ENCODE measurements around the gene GDPD5. TPM values are rescaled to one million over a fixed set of nuclear protein-coding genes. Genes with fewer than 3 reads are reported as not detected.

The GDPD5 gene
- total RNA-seq, 2 experiments from 2014 or later: 13.5 to 57.3 TPM

DNA sequence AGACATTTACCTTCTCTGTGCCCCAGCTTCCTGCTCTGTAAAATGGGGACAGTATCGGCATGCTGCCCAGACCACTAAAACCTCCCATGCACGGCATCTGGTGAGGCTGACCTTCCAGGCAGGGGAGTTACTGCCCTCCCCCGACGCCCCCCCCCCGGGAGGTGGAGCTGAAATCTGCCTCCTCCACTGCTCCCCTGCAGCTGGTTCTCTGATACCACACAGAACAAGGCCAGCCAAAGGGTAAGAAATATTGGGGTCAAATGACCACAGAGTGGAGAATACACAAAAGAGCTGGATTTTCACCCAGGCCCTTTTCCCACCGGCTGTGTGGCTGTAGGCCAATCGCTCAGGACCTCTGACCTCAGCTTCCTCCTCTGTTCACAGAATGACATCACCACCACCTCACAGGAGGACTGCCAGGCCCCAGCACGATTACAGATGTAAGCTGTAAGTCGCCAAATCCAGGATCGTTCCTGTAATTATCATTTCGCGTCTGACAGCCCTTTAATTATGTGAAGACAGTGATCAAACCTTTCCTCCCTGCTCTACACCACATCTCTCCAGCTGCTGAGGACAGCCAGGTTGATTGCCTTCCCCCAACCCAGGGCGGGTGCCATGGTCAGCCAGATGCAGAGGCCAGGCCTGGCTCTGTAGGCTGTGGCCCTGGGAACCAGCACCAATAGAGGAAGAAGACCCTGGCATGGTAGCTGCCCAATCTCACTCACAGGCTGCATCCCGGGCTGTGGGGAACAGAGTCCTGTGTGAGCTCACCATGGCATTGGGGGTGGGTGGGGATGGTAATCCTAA lies 57.0 kb downstream of the GDPD5 start:
- Histone ChIP-seq H3K9me2 (ENCODE audit: insufficient read depth, low read length) (no peaks in the 10 kb centered on the region), H3K4me1 (ENCODE audit: insufficient read depth, low read length, poor library complexity, severe bottlenecking) (no peaks in the 10 kb centered on the region), H3K79me2 (ENCODE audit: insufficient read depth, low read depth, low read length) (no peaks in the 10 kb centered on the region), H3K27ac (ENCODE audit: low read depth, low read length, poor library complexity, severe bottlenecking) (no peak overlapping the region), H3K4me2 (ENCODE audit: low read length) (no peak overlapping the region), H3K36me3 (ENCODE audit: insufficient read depth, low read length) (no peaks in the 10 kb centered on the region), H3K9me3 (ENCODE audit: low read length) (no peaks in the 10 kb centered on the region), H3K4me3 (ENCODE audit: low read depth, low read length, poor library complexity, severe bottlenecking) (no peak overlapping the region), H4K20me1 (ENCODE audit: insufficient read depth, low read length) (no peaks in the 10 kb centered on the region; the same call in 1 of the 2 replicates), H2AFZ (ENCODE audit: low read length) (no peak overlapping the region)
- TF ChIP-seq EZH2phosphoT487 (IDR thresholded peaks at IDR 0.05; ENCODE audit: borderline replicate concordance, low read depth, low read length): no peak
- TF ChIP-seq, protein P1, sequence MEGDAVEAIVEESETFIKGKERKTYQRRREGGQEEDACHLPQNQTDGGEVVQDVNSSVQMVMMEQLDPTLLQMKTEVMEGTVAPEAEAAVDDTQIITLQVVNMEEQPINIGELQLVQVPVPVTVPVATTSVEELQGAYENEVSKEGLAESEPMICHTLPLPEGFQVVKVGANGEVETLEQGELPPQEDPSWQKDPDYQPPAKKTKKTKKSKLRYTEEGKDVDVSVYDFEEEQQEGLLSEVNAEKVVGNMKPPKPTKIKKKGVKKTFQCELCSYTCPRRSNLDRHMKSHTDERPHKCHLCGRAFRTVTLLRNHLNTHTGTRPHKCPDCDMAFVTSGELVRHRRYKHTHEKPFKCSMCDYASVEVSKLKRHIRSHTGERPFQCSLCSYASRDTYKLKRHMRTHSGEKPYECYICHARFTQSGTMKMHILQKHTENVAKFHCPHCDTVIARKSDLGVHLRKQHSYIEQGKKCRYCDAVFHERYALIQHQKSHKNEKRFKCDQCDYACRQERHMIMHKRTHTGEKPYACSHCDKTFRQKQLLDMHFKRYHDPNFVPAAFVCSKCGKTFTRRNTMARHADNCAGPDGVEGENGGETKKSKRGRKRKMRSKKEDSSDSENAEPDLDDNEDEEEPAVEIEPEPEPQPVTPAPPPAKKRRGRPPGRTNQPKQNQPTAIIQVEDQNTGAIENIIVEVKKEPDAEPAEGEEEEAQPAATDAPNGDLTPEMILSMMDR (conservative IDR thresholded peaks at IDR 0.05; ENCODE audit: low read length): no peak
- POLR2A ChIA-PET: no interaction called here
- no peak for DNase-seq (ENCODE audit: low spot score)
- no TSS peak for BruUV-seq (replicated peaks)
- CTCF ChIA-PET (ENCODE audit: unreplicated experiment): interaction anchor here (0.5 kb wide), 1 partner anchor 85 kb away, joined by 5 read pairs; no protein-coding TSS in a partner anchor
- intact Hi-C loops (cut with micrococcal nuclease; ENCODE audit: unreplicated experiment): no loop called here

- Histone ChIP-seq H3K4me1 (ENCODE audit: insufficient read depth, low read length, poor library complexity, severe bottlenecking) (no peaks in the 10 kb centered on the region), H3K9me3 (ENCODE audit: low read length) (no peaks in the 10 kb centered on the region), H3K36me3 (ENCODE audit: insufficient read depth, low read length) (no peaks in the 10 kb centered on the region), H4K20me1 (ENCODE audit: insufficient read depth, low read length) (no peaks in the 10 kb centered on the region; the same call in 1 of the 2 replicates), H2AFZ (ENCODE audit: low read length) (no peak overlapping the region), H3K79me2 (ENCODE audit: insufficient read depth, low read depth, low read length) (no peaks in the 10 kb centered on the region), H3K9me2 (ENCODE audit: insufficient read depth, low read length) (no peaks in the 10 kb centered on the region), H3K4me2 (ENCODE audit: low read length) (no peak overlapping the region), H3K27ac (ENCODE audit: low read depth, low read length, poor library complexity, severe bottlenecking) (no peak overlapping the region), H3K4me3 (ENCODE audit: low read depth, low read length, poor library complexity, severe bottlenecking) (no peak overlapping the region)
- CTCF ChIA-PET (ENCODE audit: unreplicated experiment): no interaction called here
- BruUV-seq (replicated peaks): no TSS peak
- intact Hi-C loops (cut with micrococcal nuclease; ENCODE audit: unreplicated experiment): no loop called here
- no peak for DNase-seq (ENCODE audit: low spot score)
- POLR2A ChIA-PET: no interaction called here
- no peak for TF ChIP-seq EZH2phosphoT487 (IDR thresholded peaks at IDR 0.05; ENCODE audit: borderline replicate concordance, low read depth, low read length)
Observed at GRCh38 chr11:75467881-75468280, 57.9 kb downstream of the GDPD5 start.

DNA sequence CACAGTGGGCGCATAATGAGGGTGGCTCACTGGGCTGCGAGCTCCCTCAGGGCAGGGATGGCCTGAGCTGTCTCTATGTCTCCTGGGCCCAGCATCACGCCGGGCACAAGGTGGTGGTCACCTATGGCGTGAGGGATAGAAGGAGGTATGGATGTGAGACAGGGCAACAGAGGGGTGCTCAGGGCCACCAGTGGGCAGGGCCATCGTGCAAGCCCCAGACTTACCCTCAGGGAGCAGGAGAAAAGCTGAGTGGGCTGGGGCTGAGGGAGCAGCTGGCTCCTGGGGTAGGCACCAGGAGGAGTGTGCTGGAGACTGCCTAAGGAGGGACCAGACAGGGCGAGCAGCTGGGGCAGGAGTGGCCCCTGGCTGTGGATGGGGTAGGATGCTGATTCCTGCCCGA lies 58.4 kb downstream of the GDPD5 start:
- no peak overlapping the region for H3K4me3 ChIP-seq (ENCODE audit: low read depth, low read length, poor library complexity, severe bottlenecking)
- H3K9me2 ChIP-seq (ENCODE audit: insufficient read depth, low read length): no peaks in the 10 kb centered on the region
- no peak overlapping the region for H3K27ac ChIP-seq (ENCODE audit: low read depth, low read length, poor library complexity, severe bottlenecking)
- TF ChIP-seq, protein P1 (conservative IDR thresholded peaks at IDR 0.05; ENCODE audit: low read length): no peak
- TF ChIP-seq EZH2phosphoT487 (IDR thresholded peaks at IDR 0.05; ENCODE audit: borderline replicate concordance, low read depth, low read length): no peak
- BruUV-seq (replicated peaks): no TSS peak
- intact Hi-C loops (cut with micrococcal nuclease; ENCODE audit: unreplicated experiment): no loop called here
- ChIA-PET CTCF (ENCODE audit: unreplicated experiment) (no interaction called here), POLR2A (interaction anchor here (1.3 kb wide), 1 partner anchor 51 kb away, joined by 3 read pairs; no protein-coding TSS in a partner anchor)
- DNase-seq (ENCODE audit: low spot score): no peak
- H2AFZ ChIP-seq (ENCODE audit: low read length): no peak overlapping the region
- H3K9me3 ChIP-seq (ENCODE audit: low read length): no peaks in the 10 kb centered on the region
- no peaks in the 10 kb centered on the region; the same call in 1 of the 2 replicates for H4K20me1 ChIP-seq (ENCODE audit: insufficient read depth, low read length)
- H3K4me1 ChIP-seq (ENCODE audit: insufficient read depth, low read length, poor library complexity, severe bottlenecking): no peaks in the 10 kb centered on the region
- no peak overlapping the region for H3K4me2 ChIP-seq (ENCODE audit: low read length)
- H3K36me3 ChIP-seq (ENCODE audit: insufficient read depth, low read length): no peaks in the 10 kb centered on the region
- H3K79me2 ChIP-seq (ENCODE audit: insufficient read depth, low read depth, low read length): no peaks in the 10 kb centered on the region
